H9 (cell line): ENCODE measurements around the gene GSTO1. TPM values are rescaled to one million over a fixed set of nuclear protein-coding genes. Genes with fewer than 3 reads are reported as not detected.

Experiments
- DNase-seq: peaks from one replicate; pipeline ENCODE4 v3.0.0-alpha.2; 2017
- H2AFZ ChIP-seq: one replicate; pipeline ENCODE4 v1.6.1; 2013; ENCODE audit warnings: mild to moderate bottlenecking, low read length, control low read depth, moderate library complexity
- H2AK5ac ChIP-seq: 2 replicates; pipeline ENCODE4 v1.6.1; 2013; ENCODE audit warnings: low read length, control low read depth, mixed read lengths; ENCODE audit not compliant: insufficient read length
- H2BK120ac ChIP-seq: one replicate; pipeline ENCODE4 v1.6.1; 2013; ENCODE audit warnings: low read depth, mild to moderate bottlenecking, low read length, control low read depth, inconsistent platforms; ENCODE audit not compliant: poor library complexity, severe bottlenecking
- H2BK12ac ChIP-seq: 2 replicates; pipeline ENCODE4 v1.6.1; 2013; ENCODE audit warnings: low read length, control low read depth, mixed read lengths, low read depth; ENCODE audit not compliant: insufficient read length
- H2BK15ac ChIP-seq: 2 replicates; pipeline ENCODE4 v1.6.1; 2013; ENCODE audit warnings: low read depth, low read length, control low read depth
- H2BK20ac ChIP-seq: one replicate; pipeline ENCODE4 v1.6.1; 2013; ENCODE audit warnings: low read depth, mild to moderate bottlenecking, low read length, control low read depth, inconsistent platforms; ENCODE audit not compliant: poor library complexity, severe bottlenecking
- H2BK5ac ChIP-seq: 2 replicates; pipeline ENCODE4 v1.6.1; 2013; ENCODE audit warnings: low read length, control low read depth, mixed read lengths; ENCODE audit not compliant: insufficient read length
- H3K14ac ChIP-seq: 2 replicates; pipeline ENCODE4 v1.6.1; 2013; ENCODE audit warnings: low read length, control low read depth; ENCODE audit not compliant: insufficient read depth
- H3K18ac ChIP-seq: 2 replicates; pipeline ENCODE4 v1.6.1; 2013; ENCODE audit warnings: low read depth, mild to moderate bottlenecking, mixed read lengths, low read length, control low read depth; ENCODE audit not compliant: insufficient read length
- H3K23ac ChIP-seq: 2 replicates; pipeline ENCODE4 v1.6.1; 2013; ENCODE audit warnings: low read length, control low read depth, mixed read lengths, low read depth; ENCODE audit not compliant: insufficient read length
- H3K23me2 ChIP-seq: 2 replicates; pipeline ENCODE4 v1.6.1; 2013; ENCODE audit warnings: low read depth, mild to moderate bottlenecking, mixed read lengths, low read length, control low read depth; ENCODE audit not compliant: insufficient read length, poor library complexity, severe bottlenecking
- H3K27ac ChIP-seq: 2 replicates; pipeline ENCODE4 v1.5.1; 2013; ENCODE audit warnings: low read length, control low read depth, mixed read lengths, low read depth; ENCODE audit not compliant: insufficient read length
- H3K27me3 ChIP-seq: 2 replicates; pipeline ENCODE4 v1.6.1; 2013; ENCODE audit warnings: low read length, control low read depth, inconsistent platforms; ENCODE audit not compliant: insufficient read depth
- H3K4ac ChIP-seq: 2 replicates; pipeline ENCODE4 v1.6.1; 2013; ENCODE audit warnings: low read depth, mild to moderate bottlenecking, control low read depth, inconsistent platforms, low read length, moderate library complexity
- H3K4me1 ChIP-seq: 2 replicates; pipeline ENCODE4 v1.6.1; 2013; ENCODE audit warnings: low read length, control low read depth, inconsistent platforms; ENCODE audit not compliant: insufficient read depth
- H3K4me2 ChIP-seq: 2 replicates; pipeline ENCODE4 v1.6.1; 2013; ENCODE audit warnings: low read length, control low read depth, mixed read lengths; ENCODE audit not compliant: insufficient read length, insufficient read depth
- H3K56ac ChIP-seq: 2 replicates; pipeline ENCODE4 v1.6.1; 2013; ENCODE audit warnings: low read depth, mild to moderate bottlenecking, mixed read lengths, low read length, control low read depth; ENCODE audit not compliant: insufficient read length
- H3K79me1 ChIP-seq: 2 replicates; pipeline ENCODE4 v1.6.1; 2013; ENCODE audit warnings: low read depth, mild to moderate bottlenecking, moderate library complexity, low read length, control low read depth, inconsistent platforms; ENCODE audit not compliant: insufficient read depth, poor library complexity, severe bottlenecking
- H3K79me2 ChIP-seq: 2 replicates; pipeline ENCODE4 v1.6.1; 2013; ENCODE audit warnings: low read length, control low read depth, inconsistent platforms; ENCODE audit not compliant: insufficient read depth
- H3K9ac ChIP-seq: 2 replicates; pipeline ENCODE4 v1.6.1; 2013; ENCODE audit warnings: low read length, control low read depth, mixed read lengths; ENCODE audit not compliant: insufficient read length; ENCODE audit errors: extremely low read depth
- H3K9me3 ChIP-seq: one replicate; pipeline ENCODE4 v1.6.1; 2013; ENCODE audit warnings: low read depth, low read length, inconsistent platforms; ENCODE audit not compliant: control insufficient read depth
- H3T11ph ChIP-seq: one replicate; pipeline ENCODE4 v1.6.1; 2013; ENCODE audit warnings: mild to moderate bottlenecking, low read length, control low read depth, inconsistent platforms
- H4K20me1 ChIP-seq: one replicate; pipeline ENCODE4 v1.6.1; 2013; ENCODE audit not compliant: control insufficient read depth, insufficient read length, insufficient read depth
- H4K5ac ChIP-seq: 2 replicates; pipeline ENCODE4 v1.6.1; 2013; ENCODE audit warnings: low read depth, mild to moderate bottlenecking, mixed read lengths, low read length, control low read depth; ENCODE audit not compliant: insufficient read length
- H4K8ac ChIP-seq: replicated peaks from 2 replicates; pipeline ENCODE4 v1.6.1; 2013; ENCODE audit warnings: low read length, control low read depth, mixed read lengths, low read depth; ENCODE audit not compliant: insufficient read length
- H4K91ac ChIP-seq: 2 replicates; pipeline ENCODE4 v1.6.1; 2013; ENCODE audit warnings: low read depth, mild to moderate bottlenecking, moderate library complexity, mixed read lengths, low read length, control low read depth; ENCODE audit not compliant: insufficient read length
- H3K27ac Mint-ChIP-seq, 3 experiments: 2 replicates in 2 of 3; 3 replicates in 1 of 3; pipeline ENCODE4 v1.8.0; 2020 to 2021; ENCODE audit warnings: mixed read lengths in 3 of 3, mild to moderate bottlenecking in 1 of 3, moderate library complexity in 1 of 3
- H3K27me3 Mint-ChIP-seq: 2 replicates; pipeline ENCODE4 v1.8.0; 2021; ENCODE audit warnings: low read depth, mild to moderate bottlenecking, moderate library complexity, mixed read lengths
- H3K36me3 Mint-ChIP-seq, 3 experiments: 2 replicates in 2 of 3; 3 replicates in 1 of 3; pipeline ENCODE4 v1.8.0; 2020 to 2021; ENCODE audit warnings: low read depth in 3 of 3, mixed read lengths in 3 of 3; ENCODE audit not compliant: insufficient read depth in 1 of 3
- H3K4me1 Mint-ChIP-seq, 2 experiments: 2 replicates each; pipeline ENCODE4 v1.8.0; 2020; ENCODE audit warnings: mixed read lengths in 2 of 2
- H3K4me3 Mint-ChIP-seq, 2 experiments: 2 replicates in 1 of 2; 3 replicates in 1 of 2; pipeline ENCODE4 v1.8.0; 2020 to 2021; ENCODE audit warnings: mild to moderate bottlenecking in 2 of 2, mixed read lengths in 2 of 2, moderate library complexity in 1 of 2
- H3K9me3 Mint-ChIP-seq, 2 experiments: 2 replicates in 1 of 2; 3 replicates in 1 of 2; pipeline ENCODE4 v1.8.0; 2020; ENCODE audit warnings: mild to moderate bottlenecking in 2 of 2, mixed read lengths in 2 of 2, moderate library complexity in 1 of 2
- WGBS: extraction: QIAGEN DNeasy Blood & Tissue Kit; methylation state at CpG from one replicate; pipeline ENCODE4 v1.1.7; 2013; ENCODE audit warnings: missing lambda C conversion rate, low lambda C conversion rate, mixed read lengths; ENCODE audit not compliant: insufficient read length; ENCODE audit errors: extremely low coverage; 5-methylcytosine and 5-hydroxymethylcytosine counted together
- total RNA-seq: library from RNA; stranded (reverse); gene quantifications from 2 replicates; pipeline ENCODE4 v1.2.1, GENCODE V29; 2021
- TF ChIP-seq, protein P1 (sequence below): fragments of 200-600 bp; sonication (generic); conservative IDR thresholded peaks from 3 replicates; pipeline ENCODE4 v1.8.0; 2021; ENCODE audit warnings: antibody characterized with exemption, mild to moderate bottlenecking

Gene GSTO1
- total RNA-seq, 1 experiment from 2014 or later = 114 TPM

DNA sequence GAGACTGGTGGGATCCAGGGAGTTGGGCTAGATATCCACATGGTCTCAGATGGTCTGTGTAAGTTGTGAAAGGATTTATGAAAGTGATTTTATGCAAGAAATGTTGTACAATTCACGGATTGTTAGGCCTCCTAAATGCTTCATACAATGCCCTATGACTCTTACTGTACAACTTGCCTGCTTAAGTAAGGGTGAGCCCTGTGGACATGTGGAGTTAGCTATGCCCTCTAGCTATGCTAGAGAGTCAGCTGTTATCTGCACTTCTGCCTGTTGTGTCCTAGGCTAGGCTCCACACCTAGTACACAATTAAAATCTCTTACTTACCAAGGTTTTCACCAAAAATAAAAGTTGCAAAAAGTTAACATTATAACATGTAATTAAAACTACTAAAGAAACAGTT, 20.9 kb upstream of the GSTO1 start:
- no CpG with 5 or more reads among the region's 1 CpG for WGBS
- no peaks in the 10 kb centered on the region for H3K9me3 ChIP-seq
- no peak overlapping the region for H4K91ac ChIP-seq

More for the DNA sequence above, 20.9 kb upstream of the GSTO1 start:
- no peak overlapping the region for H2AFZ ChIP-seq
- no peak overlapping the region for H3K23ac ChIP-seq
- no peak overlapping the region for H2BK120ac ChIP-seq
- peaks cover 8% of the 10 kb centered on the region for H3K23me2 ChIP-seq
- peaks cover 8 to 10% of the 10 kb centered on the region in 2 experiments; a peak in 3 of 4 replicates for H3K4me1 Mint-ChIP-seq
- H3T11ph ChIP-seq = no peak overlapping the region
- H3K27ac ChIP-seq = no peak overlapping the region
- no peak overlapping the region for H2BK5ac ChIP-seq
- no peak overlapping the region for H2BK20ac ChIP-seq
- no peak overlapping the region for H3K4me2 ChIP-seq
- H3K27me3 ChIP-seq = no peaks in the 10 kb centered on the region
- no peak overlapping the region for H3K4me3 Mint-ChIP-seq
- H3K9me3 Mint-ChIP-seq = peaks cover 15 to 19% of the 10 kb centered on the region in 2 experiments
- no peak overlapping the region for H3K9ac ChIP-seq
- H3K36me3 Mint-ChIP-seq = peaks cover 4 to 5% (median 5%) of the 10 kb centered on the region in 3 experiments; a peak in 6 of 7 replicates
- H2BK12ac ChIP-seq = no peak overlapping the region
- no peak overlapping the region for H2AK5ac ChIP-seq
- no peak overlapping the region for H2BK15ac ChIP-seq
- H3K27ac Mint-ChIP-seq = peak overlapping the region in 1 of 3 experiments; percentile 8; a peak in 1 of 7 replicates
- H3K4me1 ChIP-seq = no peaks in the 10 kb centered on the region
- no peak overlapping the region for H3K56ac ChIP-seq
- no peak overlapping the region for H3K4ac ChIP-seq
- H3K27me3 Mint-ChIP-seq = no peaks in the 10 kb centered on the region; the same call in 1 of the 2 replicates
- H3K14ac ChIP-seq = no peak overlapping the region
- no peak overlapping the region for H3K18ac ChIP-seq
- TF ChIP-seq, protein P1, sequence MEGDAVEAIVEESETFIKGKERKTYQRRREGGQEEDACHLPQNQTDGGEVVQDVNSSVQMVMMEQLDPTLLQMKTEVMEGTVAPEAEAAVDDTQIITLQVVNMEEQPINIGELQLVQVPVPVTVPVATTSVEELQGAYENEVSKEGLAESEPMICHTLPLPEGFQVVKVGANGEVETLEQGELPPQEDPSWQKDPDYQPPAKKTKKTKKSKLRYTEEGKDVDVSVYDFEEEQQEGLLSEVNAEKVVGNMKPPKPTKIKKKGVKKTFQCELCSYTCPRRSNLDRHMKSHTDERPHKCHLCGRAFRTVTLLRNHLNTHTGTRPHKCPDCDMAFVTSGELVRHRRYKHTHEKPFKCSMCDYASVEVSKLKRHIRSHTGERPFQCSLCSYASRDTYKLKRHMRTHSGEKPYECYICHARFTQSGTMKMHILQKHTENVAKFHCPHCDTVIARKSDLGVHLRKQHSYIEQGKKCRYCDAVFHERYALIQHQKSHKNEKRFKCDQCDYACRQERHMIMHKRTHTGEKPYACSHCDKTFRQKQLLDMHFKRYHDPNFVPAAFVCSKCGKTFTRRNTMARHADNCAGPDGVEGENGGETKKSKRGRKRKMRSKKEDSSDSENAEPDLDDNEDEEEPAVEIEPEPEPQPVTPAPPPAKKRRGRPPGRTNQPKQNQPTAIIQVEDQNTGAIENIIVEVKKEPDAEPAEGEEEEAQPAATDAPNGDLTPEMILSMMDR = no peak
- no peak for DNase-seq
- H4K20me1 ChIP-seq = no peaks in the 10 kb centered on the region
- H3K79me2 ChIP-seq = no peaks in the 10 kb centered on the region
- H4K8ac ChIP-seq = no peak overlapping the region
- H3K79me1 ChIP-seq = no peaks in the 10 kb centered on the region
- H4K5ac ChIP-seq = no peak overlapping the region
